HCT116 (cell line): ENCODE measurements around the gene VGF. TPM values are rescaled to one million over a fixed set of nuclear protein-coding genes. Genes with fewer than 3 reads are reported as not detected.
A peak's percentile ranks its signal among the peaks of the same experiment; 100 is the strongest.

Experiments
- ATAC-seq: fragments of 200-7000 bp; cut with Tn5 transposase; 2 replicates; pipeline ENCODE4 v1.9.1; 2020; ENCODE audit warnings: mild to moderate bottlenecking, moderate library complexity
- BruUV-seq: library from RNA; stranded (reverse); fragments of 400-500 nt; replicated peaks from 2 replicates; lab custom pipeline; 2021; lab: Mats Ljungman, UMichigan
- CTCF ChIA-PET: fragments of 300-600 bp; sonication (Branson Sonifier 250); formaldehyde crosslinking; loops from one replicate; lab custom pipeline; 2021; ENCODE audit warnings: antibody characterized with exemption; lab: Charles Lee
- POLR2A ChIA-PET: fragments of 300-600, 350-600 bp; sonication (Branson Sonifier 250); formaldehyde crosslinking; loops from one replicate; lab custom pipeline; 2021; ENCODE audit warnings: antibody characterized with exemption; lab: Charles Lee
- RAD21 ChIA-PET, 2 experiments: fragments of 300-600 bp; sonication (Branson Sonifier 250); formaldehyde crosslinking; loops; one replicate each; lab custom pipeline; 2023; ENCODE audit warnings: low total read pairs in 2 of 2; ENCODE audit not compliant: uncharacterized antibody in 2 of 2, unreplicated experiment in 2 of 2, low non-redundant PET in 1 of 2; lab: Charles Lee
- DNase-seq: peaks from one replicate; pipeline ENCODE4 v3.0.0-alpha.2; 2010; ENCODE audit warnings: low read depth, low spot score
- H2AFZ ChIP-seq: fragments of 200-600 bp; shearing (Covaris generic), sonication (generic); 2 replicates; pipeline ENCODE4 v1.6.1; 2017; ENCODE audit warnings: low read depth, mixed run types, mixed read lengths, antibody characterized with exemption, low read length; ENCODE audit not compliant: poor library complexity, severe bottlenecking
- H3K27ac ChIP-seq: 2 replicates; pipeline ENCODE4 v1.5.1; 2012; ENCODE audit warnings: low read depth, low read length
- H3K27me3 ChIP-seq: fragments of 200-600 bp; sonication (generic); 2 replicates; pipeline ENCODE4 v1.6.1; 2016; ENCODE audit warnings: mixed run types, low read length, mixed read lengths; ENCODE audit not compliant: insufficient read depth
- H3K36me3 ChIP-seq, 2 experiments: fragments of 200-500 bp in 1 of 2; fragments of 200-600 bp in 1 of 2; sonication (Bioruptor generic) in 1 of 2; sonication (generic) in 1 of 2; 2 replicates each; pipeline versions ENCODE4 v1.5.1 to v1.6.1; 2014 to 2016; ENCODE audit warnings: low read length in 2 of 2, inconsistent platforms in 1 of 2, mixed read lengths in 1 of 2, mixed run types in 1 of 2; ENCODE audit not compliant: insufficient read depth in 2 of 2, control insufficient read depth in 1 of 2
- H3K4me1 ChIP-seq, 2 experiments: fragments of 200-600 bp in 1 of 2; sonication (generic) in 1 of 2; 2 replicates each; pipeline versions ENCODE4 v1.5.1 to v1.6.1; 2012 to 2017; ENCODE audit warnings: low read length in 2 of 2, inconsistent platforms in 1 of 2, mild to moderate bottlenecking in 1 of 2, mixed read lengths in 1 of 2, mixed run types in 1 of 2, moderate library complexity in 1 of 2; ENCODE audit not compliant: insufficient read depth in 2 of 2, control insufficient read depth in 1 of 2
- H3K4me2 ChIP-seq: fragments of 200-600 bp; sonication (generic); 2 replicates; pipeline ENCODE4 v1.6.1; 2017; ENCODE audit warnings: mixed run types, low read length, mixed read lengths
- H3K4me3 ChIP-seq, 2 experiments: fragments of 200-600 bp in 1 of 2; sonication (generic) in 1 of 2; replicated peaks in 1 of 2; 2 replicates each; pipeline ENCODE4 v1.5.1; 2011 to 2016; ENCODE audit warnings: low read length in 2 of 2, control low read depth in 1 of 2, low read depth in 1 of 2, mild to moderate bottlenecking in 1 of 2, mixed read lengths in 1 of 2, mixed run types in 1 of 2
- H3K79me2 ChIP-seq: fragments of 200-600 bp; sonication (generic); 2 replicates; pipeline ENCODE4 v1.6.1; 2017; ENCODE audit warnings: mild to moderate bottlenecking, mixed run types, low read length, moderate library complexity, mixed read lengths; ENCODE audit not compliant: insufficient read depth
- H3K9ac ChIP-seq: fragments of 200-600 bp; sonication (generic); 2 replicates; pipeline ENCODE4 v1.6.1; 2016; ENCODE audit warnings: low read length, mixed read lengths
- H3K9me2 ChIP-seq: fragments of 200-600 bp; sonication (generic), shearing (Covaris generic); 2 replicates; pipeline ENCODE4 v1.6.1; 2017; ENCODE audit warnings: mixed run types, mild to moderate bottlenecking, moderate library complexity; ENCODE audit not compliant: insufficient read depth
- H3K9me3 ChIP-seq, 2 experiments: fragments of 200-500 bp in 1 of 2; fragments of 200-600 bp in 1 of 2; sonication (Bioruptor generic) in 1 of 2; sonication (generic) in 1 of 2; 2 replicates each; pipeline ENCODE4 v1.6.1; 2014 to 2017; ENCODE audit warnings: low read length in 2 of 2, mixed read lengths in 2 of 2, inconsistent platforms in 1 of 2, low read depth in 1 of 2, mild to moderate bottlenecking in 1 of 2, mixed run types in 1 of 2, moderate library complexity in 1 of 2; ENCODE audit not compliant: control insufficient read depth in 1 of 2, insufficient read depth in 1 of 2
- H4K20me1 ChIP-seq: fragments of 200-600 bp; sonication (generic), shearing (Covaris generic); 2 replicates; pipeline ENCODE4 v1.6.1; 2017; ENCODE audit warnings: mixed run types, mild to moderate bottlenecking, moderate library complexity; ENCODE audit not compliant: insufficient read depth
- CBX3 ChIP-seq: IDR thresholded peaks from 2 replicates; pipeline ENCODE4 v1.6.1; 2012; ENCODE audit warnings: low read depth
- CEBPB ChIP-seq: IDR thresholded peaks from 2 replicates; pipeline ENCODE4 v1.6.1; 2012; ENCODE audit warnings: low read depth
- CTCF ChIP-seq, 3 experiments: fragments of 200-600 bp in 1 of 3; sonication (generic) in 1 of 3; IDR thresholded peaks in 2 of 3; conservative IDR thresholded peaks in 1 of 3; 2 replicates each; pipeline ENCODE4 v1.5.1; 2012 to 2017; ENCODE audit warnings: low read depth in 2 of 3, low read length in 2 of 3, antibody characterized with exemption in 1 of 3, borderline replicate concordance in 1 of 3, control low read depth in 1 of 3, mild to moderate bottlenecking in 1 of 3, mixed read lengths in 1 of 3, mixed run types in 1 of 3, moderate library complexity in 1 of 3; ENCODE audit not compliant: insufficient read depth in 1 of 3
- ELF1 ChIP-seq: IDR thresholded peaks from 2 replicates; pipeline ENCODE4 v1.6.1; 2012; ENCODE audit warnings: low read depth, borderline replicate concordance
- EZH2phosphoT487 ChIP-seq: fragments of 200-600 bp; IDR thresholded peaks from 2 replicates; pipeline ENCODE4 v1.6.1; 2018; ENCODE audit warnings: antibody characterized with exemption, borderline replicate concordance
- FOSL1 ChIP-seq: IDR thresholded peaks from 2 replicates; pipeline ENCODE4 v1.6.1; 2012; ENCODE audit warnings: low read depth
- JUND ChIP-seq: IDR thresholded peaks from 2 replicates; pipeline ENCODE4 v1.6.1; 2012
- POLR2AphosphoS5 ChIP-seq: IDR thresholded peaks from 2 replicates; pipeline ENCODE4 v1.6.1; 2011; ENCODE audit warnings: mild to moderate bottlenecking, low read depth, low read length, moderate library complexity
- RAD21 ChIP-seq: IDR thresholded peaks from 2 replicates; pipeline ENCODE4 v1.6.1; 2012; ENCODE audit warnings: low read depth, mild to moderate bottlenecking
- SP1 ChIP-seq: IDR thresholded peaks from 2 replicates; pipeline ENCODE4 v1.6.1; 2012; ENCODE audit warnings: low read depth
- SRF ChIP-seq: IDR thresholded peaks from 2 replicates; pipeline ENCODE4 v1.6.1; 2012; ENCODE audit warnings: low read depth
- TCF7L2 ChIP-seq: IDR thresholded peaks from 2 replicates; pipeline ENCODE4 v1.7.0; 2011; ENCODE audit warnings: borderline replicate concordance, inconsistent platforms; ENCODE audit not compliant: insufficient read depth, insufficient read length; ENCODE audit errors: extremely low read depth
- ZFX ChIP-seq: fragments of 450-650 bp; IDR thresholded peaks from 2 replicates; pipeline ENCODE4 v1.6.1; 2017
- ZNF274 ChIP-seq: fragments of 200-500 bp; sonication (Bioruptor generic); IDR thresholded peaks from 2 replicates; pipeline ENCODE4 v1.6.1; 2014; ENCODE audit warnings: mild to moderate bottlenecking, low read depth, low read length, inconsistent platforms
- intact Hi-C: fragments of 100-400 bp; cut with micrococcal nuclease; formaldehyde crosslinking; loops from 2 replicates; pipeline ENCODE4 v1.10.0; 2022
- total RNA-seq: library from RNA; stranded (reverse); gene quantifications from one replicate; pipeline ENCODE4 v1.2.1, GENCODE V29; 2021; ENCODE audit not compliant: unreplicated experiment
- TF ChIP-seq, protein P1 (sequence below): IDR thresholded peaks from 2 replicates; pipeline ENCODE4 v1.6.1; 2011; ENCODE audit warnings: mild to moderate bottlenecking, low read length, moderate library complexity; ENCODE audit not compliant: insufficient replicate concordance; ENCODE audit errors: extremely low read depth

VGF gene
- total RNA-seq, 1 experiment from 2014 or later = 43.2 TPM

DNA sequence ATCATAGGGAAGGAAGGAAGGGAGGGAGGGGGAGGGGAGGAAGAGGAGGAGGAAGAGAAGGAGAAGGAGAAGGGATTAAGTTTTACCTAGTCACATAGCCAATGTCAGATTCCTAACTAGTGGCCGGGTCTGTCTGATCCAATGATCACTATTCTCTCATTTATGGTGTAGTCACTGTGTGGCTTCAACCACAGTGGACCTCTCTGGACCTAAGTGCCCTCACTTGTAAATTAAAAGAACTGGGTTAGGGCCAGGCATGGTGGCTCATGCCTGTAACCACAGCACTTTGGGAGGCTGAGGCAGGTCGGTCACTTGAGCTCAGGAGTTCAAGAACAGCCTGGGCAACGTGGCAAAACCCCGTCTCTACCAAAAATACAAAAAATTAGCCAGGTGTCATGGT lies 45.1 kb downstream of the VGF start:
- Histone ChIP-seq H3K36me3 (no peaks in the 10 kb centered on the region), H2AFZ (no peak overlapping the region), H3K4me2 (0 out of 2 replicates have a peak overlapping the region, but pooled peaks have one; percentile 4), H3K27me3 (no peaks in the 10 kb centered on the region), H3K4me1 (peaks cover 53 to 91% of the 10 kb centered on the region in 2 experiments), H3K9ac (no peak overlapping the region), H3K79me2 (no peaks in the 10 kb centered on the region), H3K9me3 (no peaks in the 10 kb centered on the region), H3K9me2 (no peaks in the 10 kb centered on the region), H3K27ac (no peak overlapping the region), H3K4me3 (no peak overlapping the region), H4K20me1 (no peaks in the 10 kb centered on the region)
- DNase-seq = no peak
- BruUV-seq = no TSS peak
- ATAC-seq = no peak
- no peak for TF ChIP-seq CEBPB
- no peak for TF ChIP-seq POLR2AphosphoS5
- TF ChIP-seq SRF = no peak
- TF ChIP-seq CTCF (IDR thresholded peaks at IDR 0.05 in 2 of 3, conservative IDR thresholded peaks at IDR 0.05 in 1 of 3; ENCODE audit: borderline replicate concordance in 1 of 3, insufficient read depth in 1 of 3, low read depth in 2 of 3, low read length in 2 of 3) = no peak
- TF ChIP-seq CBX3 = no peak
- TF ChIP-seq FOSL1 = no peak
- no peak for TF ChIP-seq EZH2phosphoT487
- no peak for TF ChIP-seq ZNF274
- no peak for TF ChIP-seq ELF1
- no peak for TF ChIP-seq ZFX
- TF ChIP-seq SP1 = no peak
- TF ChIP-seq JUND = no peak
- TF ChIP-seq RAD21 = no peak
- TF ChIP-seq, protein P1, sequence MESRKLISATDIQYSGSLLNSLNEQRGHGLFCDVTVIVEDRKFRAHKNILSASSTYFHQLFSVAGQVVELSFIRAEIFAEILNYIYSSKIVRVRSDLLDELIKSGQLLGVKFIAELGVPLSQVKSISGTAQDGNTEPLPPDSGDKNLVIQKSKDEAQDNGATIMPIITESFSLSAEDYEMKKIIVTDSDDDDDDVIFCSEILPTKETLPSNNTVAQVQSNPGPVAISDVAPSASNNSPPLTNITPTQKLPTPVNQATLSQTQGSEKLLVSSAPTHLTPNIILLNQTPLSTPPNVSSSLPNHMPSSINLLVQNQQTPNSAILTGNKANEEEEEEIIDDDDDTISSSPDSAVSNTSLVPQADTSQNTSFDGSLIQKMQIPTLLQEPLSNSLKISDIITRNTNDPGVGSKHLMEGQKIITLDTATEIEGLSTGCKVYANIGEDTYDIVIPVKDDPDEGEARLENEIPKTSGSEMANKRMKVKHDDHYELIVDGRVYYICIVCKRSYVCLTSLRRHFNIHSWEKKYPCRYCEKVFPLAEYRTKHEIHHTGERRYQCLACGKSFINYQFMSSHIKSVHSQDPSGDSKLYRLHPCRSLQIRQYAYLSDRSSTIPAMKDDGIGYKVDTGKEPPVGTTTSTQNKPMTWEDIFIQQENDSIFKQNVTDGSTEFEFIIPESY = no peak
- TF ChIP-seq TCF7L2 = no peak
- intact Hi-C loops = no loop called here
- ChIA-PET POLR2A (interaction anchor here (0.7 kb wide), 1 partner anchor 245 kb away, joined by 3 read pairs; the partner anchor contains the start of gene SRRT), CTCF (interaction anchor here (0.6 to 1.6 kb wide), 2 partner anchors 19 to 43 kb away, joined by 3 to 5 read pairs; no protein-coding TSS in a partner anchor), RAD21 (no interaction called here)
